HUES64 (cell line): ENCODE measurements around the gene NOL7.

Experiments used
- H3K27ac ChIP-seq: 2 replicates; pipeline ENCODE4 v1.7.0; 2013; ENCODE audit warnings: low read depth, low read length, inconsistent platforms
- H3K27me3 ChIP-seq: 2 replicates; pipeline ENCODE4 v1.6.1; 2013; ENCODE audit warnings: mild to moderate bottlenecking, low read length; ENCODE audit not compliant: insufficient read depth
- H3K36me3 ChIP-seq: 2 replicates; pipeline ENCODE4 v1.6.1; 2013; ENCODE audit warnings: mild to moderate bottlenecking, low read length; ENCODE audit not compliant: insufficient read depth
- H3K4me1 ChIP-seq: 2 replicates; pipeline ENCODE4 v1.6.1; 2013; ENCODE audit warnings: mild to moderate bottlenecking, low read length, moderate library complexity; ENCODE audit not compliant: insufficient read depth
- H3K4me3 ChIP-seq: 2 replicates; pipeline ENCODE4 v1.5.1; 2013; ENCODE audit warnings: mild to moderate bottlenecking, low read length, moderate library complexity
- H3K9ac ChIP-seq: 2 replicates; pipeline ENCODE4 v1.6.1; 2013; ENCODE audit warnings: mild to moderate bottlenecking, low read depth, low read length
- H3K9me3 ChIP-seq: 2 replicates; pipeline ENCODE4 v1.6.1; 2013; ENCODE audit warnings: low read depth, low read length; ENCODE audit not compliant: insufficient read depth
- WGBS: fragments of 150-250, 120-280 bp; methylation state at CpG from one replicate; pipeline ENCODE4 v1.1.7; 2013; ENCODE audit warnings: missing lambda C conversion rate; 5-methylcytosine and 5-hydroxymethylcytosine counted together

NOL7 gene

GRCh38 chr6:13654496-13654895, 39.4 kb downstream of the NOL7 start:
- Histone ChIP-seq H3K9me3 (no peaks in the 10 kb centered on the region), H3K9ac (no peak overlapping the region), H3K27ac (no peak overlapping the region), H3K4me3 (no peak overlapping the region), H3K27me3 (no peaks in the 10 kb centered on the region), H3K36me3 (peaks cover 16% of the 10 kb centered on the region; the same call in 1 of the 2 replicates), H3K4me1 (peaks cover 5% of the 10 kb centered on the region; the same call in 1 of the 2 replicates)

DNA sequence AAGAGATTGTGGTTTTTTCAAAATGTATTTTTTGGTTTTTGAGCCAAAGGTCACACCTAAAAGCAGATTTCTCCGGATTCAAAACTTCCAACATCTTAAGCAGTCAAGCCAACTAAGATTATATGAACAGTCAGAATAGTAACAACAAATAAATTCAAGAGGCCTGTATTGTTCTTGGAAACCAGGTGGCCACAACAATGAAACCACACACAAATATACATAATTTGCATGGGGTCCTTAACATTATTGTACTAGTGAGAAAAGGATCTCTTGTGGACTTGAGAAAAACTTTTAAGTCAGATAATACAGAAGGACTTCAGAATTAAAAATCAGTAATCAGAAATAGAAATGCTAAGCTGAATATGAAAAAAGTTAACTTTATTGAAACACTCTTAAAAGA, 40.6 kb downstream of the NOL7 start:
- WGBS: 100% methylated on average over 1 of the region's 1 CpG
- Histone ChIP-seq H3K9me3 (no peaks in the 10 kb centered on the region), H3K27ac (no peak overlapping the region), H3K9ac (no peak overlapping the region), H3K4me1 (peaks cover 5% of the 10 kb centered on the region; the same call in 1 of the 2 replicates), H3K36me3 (peaks cover 12% of the 10 kb centered on the region; the same call in 1 of the 2 replicates), H3K4me3 (no peak overlapping the region), H3K27me3 (no peaks in the 10 kb centered on the region)

- no peak overlapping the region for H3K9ac ChIP-seq
- H3K27me3 ChIP-seq: no peaks in the 10 kb centered on the region
- H3K36me3 ChIP-seq: peaks cover 4% of the 10 kb centered on the region; the same call in 1 of the 2 replicates
- no peak overlapping the region for H3K27ac ChIP-seq
- WGBS: 100% methylated on average over 1 of the region's 1 CpG
- no peaks in the 10 kb centered on the region for H3K9me3 ChIP-seq
- H3K4me3 ChIP-seq: no peak overlapping the region
- H3K4me1 ChIP-seq: peaks cover 18% of the 10 kb centered on the region
These were observed 45.1 kb downstream of the NOL7 start for GRCh38 chr6:13660273-13660672.

DNA sequence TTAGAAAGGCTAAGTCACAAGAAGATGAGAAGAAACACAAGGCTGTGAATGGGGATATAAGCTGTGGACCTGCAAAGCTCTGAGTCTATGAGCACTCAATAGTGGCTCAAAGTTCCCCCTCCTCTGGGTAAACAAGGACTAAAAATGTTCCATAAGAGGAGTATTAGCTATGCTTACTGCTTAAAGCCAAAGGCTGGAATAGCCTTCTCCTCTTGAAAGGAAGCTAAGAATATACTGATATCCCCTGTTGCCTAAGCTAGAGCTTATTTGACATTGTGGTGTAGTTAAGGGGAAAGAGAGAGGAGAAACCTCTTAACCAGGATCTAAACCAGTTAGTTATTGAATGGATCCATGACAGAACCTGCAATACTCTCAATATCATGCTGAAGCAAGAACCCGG, 45.8 kb downstream of the NOL7 start:
- WGBS: no CpG with 5 or more reads among the region's 1 CpG
- H3K27me3 ChIP-seq: no peaks in the 10 kb centered on the region
- no peak overlapping the region for H3K9ac ChIP-seq
- H3K36me3 ChIP-seq: peaks cover 4% of the 10 kb centered on the region; the same call in 1 of the 2 replicates
- H3K9me3 ChIP-seq: no peaks in the 10 kb centered on the region
- peaks cover 15% of the 10 kb centered on the region for H3K4me1 ChIP-seq
- no peak overlapping the region for H3K4me3 ChIP-seq
- no peak overlapping the region for H3K27ac ChIP-seq

GRCh38 chr6:13661647-13662046, 46.5 kb downstream of the NOL7 start:
- H3K27me3 ChIP-seq: no peaks in the 10 kb centered on the region
- 88% methylated on average over 2 of the region's 2 CpGs for WGBS
- H3K27ac ChIP-seq: no peak overlapping the region
- H3K9ac ChIP-seq: no peak overlapping the region
- H3K36me3 ChIP-seq: peaks cover 4% of the 10 kb centered on the region; the same call in 1 of the 2 replicates
- H3K4me3 ChIP-seq: no peak overlapping the region
- H3K4me1 ChIP-seq: peaks cover 13% of the 10 kb centered on the region
- no peaks in the 10 kb centered on the region for H3K9me3 ChIP-seq

DNA sequence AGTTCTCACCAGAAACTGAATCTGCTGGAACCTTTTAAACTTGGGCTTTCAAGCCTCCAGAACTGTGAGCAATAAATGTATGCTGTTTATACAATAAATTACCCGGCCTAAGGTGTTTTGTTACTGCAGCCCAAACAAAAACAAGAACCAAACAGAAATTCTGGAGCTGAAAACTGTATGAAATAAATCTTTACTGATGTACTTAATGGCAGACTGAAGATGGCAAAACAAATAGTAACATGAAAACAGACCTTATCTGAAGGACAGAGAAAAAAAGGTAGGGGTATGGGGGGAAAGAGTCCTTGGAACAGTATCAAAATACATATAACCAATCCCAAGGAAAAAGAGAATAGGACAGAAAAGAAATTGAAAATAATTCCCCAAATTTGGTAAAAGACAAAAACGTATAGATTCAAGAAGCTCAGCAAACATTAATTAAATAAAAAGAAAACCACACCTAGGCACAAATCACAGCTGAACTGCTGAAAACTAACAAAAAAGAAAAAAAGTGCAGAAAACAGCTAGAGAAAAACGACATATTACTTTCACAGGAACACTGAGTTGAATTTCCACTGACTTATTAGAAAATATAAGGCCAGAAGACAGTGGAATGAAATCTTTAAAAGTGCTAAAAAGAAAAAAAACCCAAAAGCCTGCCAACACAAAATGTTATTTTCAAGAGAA, 47.7 kb downstream of the NOL7 start:
- H3K4me3 ChIP-seq: no peak overlapping the region
- H3K36me3 ChIP-seq: no peaks in the 10 kb centered on the region
- no peak overlapping the region for H3K9ac ChIP-seq
- H3K27me3 ChIP-seq: no peaks in the 10 kb centered on the region
- no peak overlapping the region for H3K27ac ChIP-seq
- WGBS: 100% methylated on average over 1 of the region's 3 CpGs
- no peaks in the 10 kb centered on the region for H3K9me3 ChIP-seq
- H3K4me1 ChIP-seq: peaks cover 13% of the 10 kb centered on the region

DNA sequence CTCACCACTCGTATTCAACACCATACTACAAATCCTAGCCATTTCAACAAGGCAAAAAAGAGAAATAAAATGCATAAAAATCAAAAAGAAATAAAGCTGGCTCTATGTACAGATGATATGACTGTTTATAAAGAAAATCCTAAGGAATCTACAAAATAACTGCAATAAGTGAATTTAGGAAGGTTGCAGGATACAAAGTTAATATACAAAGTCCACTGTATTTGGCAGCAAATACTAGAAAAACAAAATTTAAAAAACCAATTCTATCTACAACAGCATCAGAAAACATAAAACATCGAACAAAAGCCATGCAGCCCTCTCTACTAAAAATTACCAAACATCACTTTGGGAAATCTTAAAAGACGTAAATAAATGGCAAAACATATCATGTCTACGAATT, 48.9 kb downstream of the NOL7 start:
- Histone ChIP-seq H3K27ac (no peak overlapping the region), H3K9ac (no peak overlapping the region), H3K27me3 (no peaks in the 10 kb centered on the region), H3K36me3 (no peaks in the 10 kb centered on the region), H3K4me3 (no peak overlapping the region), H3K4me1 (peaks cover 21% of the 10 kb centered on the region), H3K9me3 (no peaks in the 10 kb centered on the region)
- 93% methylated on average over 4 of the region's 4 CpGs for WGBS

DNA sequence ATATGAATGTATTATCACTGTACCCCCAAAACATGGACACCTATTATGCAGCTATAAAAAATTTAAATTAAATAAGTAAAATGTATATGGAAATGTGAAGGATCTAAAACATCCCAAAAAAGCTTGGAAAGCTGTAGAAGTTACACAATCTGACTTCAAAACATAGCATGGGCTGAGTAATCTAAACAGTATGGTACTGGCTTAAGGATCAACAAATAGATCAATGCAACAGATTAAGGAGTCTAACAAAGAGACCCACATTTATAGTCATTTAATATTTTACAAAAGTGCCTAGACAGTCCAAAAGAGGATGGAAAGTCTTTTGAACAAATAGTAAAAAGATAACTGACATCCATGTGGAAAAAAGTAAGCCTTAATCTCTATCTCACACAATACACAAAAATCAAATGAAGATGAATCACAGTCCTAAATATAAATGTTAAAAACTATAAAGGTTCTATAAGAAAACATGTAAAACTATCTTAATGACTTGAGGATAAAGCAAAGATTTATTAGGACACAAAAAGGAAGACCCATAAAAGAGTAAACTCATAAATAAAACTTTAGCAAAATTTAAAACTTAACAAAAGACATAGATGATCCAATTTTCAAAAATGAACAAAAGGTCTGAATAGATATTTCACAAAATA, 49.7 kb downstream of the NOL7 start:
- no peaks in the 10 kb centered on the region for H3K27me3 ChIP-seq
- no peak overlapping the region for H3K9ac ChIP-seq
- H3K9me3 ChIP-seq: no peaks in the 10 kb centered on the region
- no peak overlapping the region for H3K27ac ChIP-seq
- no peak overlapping the region for H3K4me3 ChIP-seq
- H3K4me1 ChIP-seq: peaks cover 21% of the 10 kb centered on the region
- no peaks in the 10 kb centered on the region for H3K36me3 ChIP-seq

DNA sequence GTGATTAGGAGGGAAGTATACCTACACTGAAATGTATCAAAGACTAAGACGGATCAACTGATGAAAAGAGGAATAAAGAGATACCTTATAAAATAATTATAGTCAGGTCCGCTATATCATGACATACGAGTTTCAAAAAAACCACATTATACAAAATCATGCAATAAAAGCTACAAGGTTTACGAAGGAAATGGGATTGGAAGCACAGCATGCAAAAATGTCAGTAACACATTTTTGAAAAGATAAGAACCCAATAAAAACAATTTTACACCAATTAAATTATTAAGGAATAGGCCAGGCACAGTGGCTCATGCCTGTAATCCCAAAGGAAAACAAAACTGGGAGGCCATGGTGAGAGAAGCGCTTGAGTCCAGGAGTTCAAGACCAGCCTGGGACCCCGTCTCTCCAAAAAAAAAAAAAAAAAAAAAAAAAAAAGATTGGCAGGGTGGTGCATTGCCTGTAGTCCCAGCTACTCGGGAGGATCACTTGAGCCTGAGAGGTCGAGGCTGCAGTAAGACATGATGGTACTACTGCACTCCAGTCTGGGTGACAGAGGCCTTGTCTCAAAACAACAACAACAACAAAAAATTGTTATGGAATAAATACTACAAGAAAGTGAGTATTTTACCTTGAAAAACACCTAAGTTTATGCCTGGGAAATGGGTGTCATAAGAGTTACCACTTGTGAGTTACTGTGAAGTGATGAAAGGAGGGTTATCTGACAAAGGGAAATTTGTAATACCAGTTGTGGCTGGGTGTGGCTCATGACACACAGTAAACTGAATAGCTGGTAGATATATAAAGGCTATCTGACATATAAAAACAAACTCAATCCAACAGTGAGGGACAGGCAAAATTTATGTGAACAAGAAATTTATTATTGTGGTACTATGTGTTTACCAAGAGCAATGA, 51.3 kb downstream of the NOL7 start:
- Histone ChIP-seq H3K4me1 (peaks cover 21% of the 10 kb centered on the region), H3K36me3 (no peaks in the 10 kb centered on the region), H3K27ac (no peak overlapping the region), H3K9me3 (peaks cover 4% of the 10 kb centered on the region; the same call in 1 of the 2 replicates), H3K9ac (no peak overlapping the region), H3K27me3 (no peaks in the 10 kb centered on the region), H3K4me3 (no peak overlapping the region)
- 86% methylated on average over 7 of the region's 8 CpGs for WGBS

- WGBS: no CpG with 5 or more reads among the region's 2 CpGs
- Histone ChIP-seq H3K4me1 (peaks cover 22% of the 10 kb centered on the region), H3K27ac (no peak overlapping the region), H3K9me3 (peaks cover 4% of the 10 kb centered on the region; the same call in 1 of the 2 replicates), H3K36me3 (no peaks in the 10 kb centered on the region), H3K27me3 (no peaks in the 10 kb centered on the region), H3K9ac (no peak overlapping the region), H3K4me3 (no peak overlapping the region)
These were observed 52.5 kb downstream of the NOL7 start for GRCh38 chr6:13667655-13668054.
